Fibroblast of lung (primary cell): ENCODE measurements around the gene CLIP4. TPM values are rescaled to one million over a fixed set of nuclear protein-coding genes. Genes with fewer than 3 reads are reported as not detected.
A peak's percentile ranks its signal among the peaks of the same experiment; 100 is the strongest.

Experiments used
- DNase-seq, 2 donors: peaks; one replicate each; pipeline versions ENCODE4 v3.0.0 to v3.0.0-alpha.2; 2010; ENCODE audit warnings: low read depth in 2 of 2
- H2AFZ ChIP-seq: 2 replicates; pipeline ENCODE4 v1.5.1; 2012; ENCODE audit warnings: low read length, control low read depth, inconsistent platforms
- H3K27ac ChIP-seq: 2 replicates; pipeline ENCODE4 v1.5.1; 2011; ENCODE audit warnings: low read length, control low read depth; ENCODE audit not compliant: insufficient read depth
- H3K27me3 ChIP-seq: 2 replicates; pipeline ENCODE4 v1.5.1; 2011; ENCODE audit warnings: mild to moderate bottlenecking, low read length; ENCODE audit not compliant: control insufficient read depth, insufficient read depth
- H3K36me3 ChIP-seq: 2 replicates; pipeline ENCODE4 v1.5.1; 2011; ENCODE audit warnings: low read length; ENCODE audit not compliant: control insufficient read depth, insufficient read depth
- H3K4me1 ChIP-seq: 2 replicates; pipeline ENCODE4 v1.5.1; 2011; ENCODE audit warnings: low read length; ENCODE audit not compliant: control insufficient read depth, insufficient read depth; ENCODE audit errors: extremely low read depth
- H3K4me2 ChIP-seq: 2 replicates; pipeline ENCODE4 v1.5.1; 2011; ENCODE audit warnings: low read length, control low read depth; ENCODE audit not compliant: insufficient read depth; ENCODE audit errors: extremely low read depth
- H3K4me3 ChIP-seq, 4 experiments: fragments of 200-600 bp in 1 of 4; sonication (generic) in 1 of 4; replicated peaks in 1 of 4; 2 replicates each; pipeline ENCODE4 v1.5.1; 2011 to 2016; ENCODE audit warnings: low read length in 4 of 4, low read depth in 3 of 4, mild to moderate bottlenecking in 3 of 4, control low read depth in 2 of 4, inconsistent platforms in 1 of 4, mixed read lengths in 1 of 4; ENCODE audit not compliant: insufficient read depth in 1 of 4; ENCODE audit errors: control extremely low read depth in 1 of 4
- H3K79me2 ChIP-seq: 2 replicates; pipeline ENCODE4 v1.5.1; 2012; ENCODE audit warnings: mild to moderate bottlenecking, low read length, inconsistent platforms; ENCODE audit not compliant: control insufficient read depth, insufficient read depth
- H3K9ac ChIP-seq: 2 replicates; pipeline ENCODE4 v1.5.1; 2011; ENCODE audit warnings: mild to moderate bottlenecking, low read length, control low read depth; ENCODE audit not compliant: insufficient read depth
- H3K9me3 ChIP-seq: 2 replicates; pipeline ENCODE4 v1.5.1; 2012; ENCODE audit warnings: low read depth, low read length; ENCODE audit not compliant: control insufficient read depth, insufficient read depth
- H4K20me1 ChIP-seq: 2 replicates; pipeline ENCODE4 v1.5.1; 2011; ENCODE audit warnings: low read length; ENCODE audit not compliant: control insufficient read depth, insufficient read depth; ENCODE audit errors: extremely low read depth
- CTCF ChIP-seq, 2 donors: IDR thresholded peaks in 1 of 2; conservative IDR thresholded peaks in 1 of 2; 1 replicate in 1 of 2; 2 replicates in 1 of 2; pipeline ENCODE4 v1.5.1; 2011 to 2012; ENCODE audit warnings: low read length in 2 of 2, control low read depth in 1 of 2, inconsistent platforms in 1 of 2, low read depth in 1 of 2, mild to moderate bottlenecking in 1 of 2
- EZH2 ChIP-seq: IDR thresholded peaks from 2 replicates; pipeline ENCODE4 v1.5.1; 2012; ENCODE audit warnings: low read length, control low read depth, mild to moderate bottlenecking; ENCODE audit errors: missing control alignments
- polyA plus RNA-seq, 2 donors: library from polyadenylated mRNA; depleted of rRNA in 1 of 2; stranded (reverse) in 1 of 2; unstranded in 1 of 2; fragments of >200 nt; gene quantifications; 2 replicates each; pipeline ENCODE4 v1.2.1, GENCODE V29; 2011 to 2012; ENCODE audit warnings: missing spikeins in 1 of 2
- total RNA-seq: library from RNA; depleted of rRNA; stranded (reverse); fragments of >200 nt; gene quantifications from 2 replicates; pipeline ENCODE4 v1.2.1, GENCODE V29; 2014

The CLIP4 gene
- total and polyA plus RNA-seq, 2 donors (not counting 1 experiment from before 2014, with no cell fraction given) = 39.9 to 127 TPM

- Histone ChIP-seq H3K27ac (no peak overlapping the region), H3K4me1 (no peaks in the 10 kb centered on the region), H3K9ac (no peak overlapping the region), H3K9me3 (no peaks in the 10 kb centered on the region), H3K4me3 (no peak overlapping the region), H2AFZ (no peak overlapping the region), H4K20me1 (no peaks in the 10 kb centered on the region), H3K27me3 (no peaks in the 10 kb centered on the region), H3K36me3 (no peaks in the 10 kb centered on the region), H3K79me2 (no peaks in the 10 kb centered on the region), H3K4me2 (no peak overlapping the region)
- TF ChIP-seq EZH2 (no peak), CTCF (conservative IDR thresholded peaks at IDR 0.05 in 1 of 2, IDR thresholded peaks at IDR 0.05 in 1 of 2; ENCODE audit: low read depth in 1 of 2, low read length in 2 of 2) (no peak)
- DNase-seq = no peak
These were observed 76.6 kb downstream of the CLIP4 start for GRCh38 chr2:29191817-29192216.

GRCh38 chr2:29192526-29192925, 77.3 kb downstream of the CLIP4 start:
- H3K27me3 ChIP-seq = no peaks in the 10 kb centered on the region
- H3K9ac ChIP-seq = no peak overlapping the region
- no peaks in the 10 kb centered on the region for H3K36me3 ChIP-seq
- H3K9me3 ChIP-seq = no peaks in the 10 kb centered on the region
- no peaks in the 10 kb centered on the region for H3K4me1 ChIP-seq
- TF ChIP-seq EZH2 (no peak), CTCF (conservative IDR thresholded peaks at IDR 0.05 in 1 of 2, IDR thresholded peaks at IDR 0.05 in 1 of 2; ENCODE audit: low read depth in 1 of 2, low read length in 2 of 2) (no peak)
- no peaks in the 10 kb centered on the region for H4K20me1 ChIP-seq
- H3K79me2 ChIP-seq = no peaks in the 10 kb centered on the region
- H3K4me3 ChIP-seq = no peak overlapping the region
- no peak overlapping the region for H3K4me2 ChIP-seq
- no peak overlapping the region for H2AFZ ChIP-seq
- DNase-seq = peak in 1 of 2 donors; percentile 81
- H3K27ac ChIP-seq = no peak overlapping the region

GRCh38 chr2:29193111-29193510, 77.9 kb downstream of the CLIP4 start:
- TF ChIP-seq EZH2 (no peak), CTCF (conservative IDR thresholded peaks at IDR 0.05 in 1 of 2, IDR thresholded peaks at IDR 0.05 in 1 of 2; ENCODE audit: low read depth in 1 of 2, low read length in 2 of 2) (no peak)
- H3K9me3 ChIP-seq = no peaks in the 10 kb centered on the region
- H3K36me3 ChIP-seq = no peaks in the 10 kb centered on the region
- no peaks in the 10 kb centered on the region for H3K27me3 ChIP-seq
- DNase-seq = no peak
- no peak overlapping the region for H3K9ac ChIP-seq
- H3K4me3 ChIP-seq = no peak overlapping the region
- no peaks in the 10 kb centered on the region for H3K79me2 ChIP-seq
- no peak overlapping the region for H3K4me2 ChIP-seq
- H4K20me1 ChIP-seq = no peaks in the 10 kb centered on the region
- no peaks in the 10 kb centered on the region for H3K4me1 ChIP-seq
- H2AFZ ChIP-seq = no peak overlapping the region
- no peak overlapping the region for H3K27ac ChIP-seq
